Measurements from ENCODE around the gene ZNF318.

The ZNF318 gene

DNA sequence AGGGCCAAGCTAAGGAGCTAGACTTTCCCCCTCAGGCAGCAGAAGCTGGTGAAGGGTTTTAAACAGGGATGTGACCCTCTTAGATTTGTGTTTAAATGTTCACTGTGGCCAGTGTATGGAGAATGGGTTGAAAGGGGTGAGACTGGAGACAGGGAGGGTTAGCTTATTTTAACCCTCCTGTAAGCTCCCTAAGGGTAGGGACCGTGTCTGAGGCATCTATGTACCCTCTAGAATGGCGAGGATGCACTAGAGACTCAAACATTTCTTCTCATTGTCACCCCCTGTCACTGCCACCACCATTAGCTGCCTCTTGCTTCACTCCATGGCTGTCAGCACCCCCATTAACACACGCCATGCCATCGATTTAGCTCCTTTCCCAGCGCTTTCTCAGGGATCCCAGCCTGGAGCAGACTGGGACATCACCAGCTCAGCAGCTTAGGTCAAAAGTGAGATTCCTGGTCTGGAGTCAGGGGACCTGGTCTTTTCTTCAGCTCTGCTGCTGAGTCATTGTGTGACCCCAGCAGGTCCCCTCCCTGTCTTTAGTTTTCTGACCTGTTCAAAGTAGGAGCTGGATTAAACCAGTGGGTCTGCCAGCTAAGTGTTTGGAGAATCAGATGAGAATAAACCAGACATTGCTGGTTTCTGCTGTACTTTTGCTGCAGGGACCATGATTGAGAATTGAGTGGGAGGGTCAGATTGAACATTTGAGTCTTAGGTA is 72.5 kb downstream of the ZNF318 start:
- no peaks in the 10 kb centered on the region for H3K36me3 ChIP-seq
- H3K9me3 ChIP-seq, result no peaks in the 10 kb centered on the region
- TF ChIP-seq, protein P1, sequence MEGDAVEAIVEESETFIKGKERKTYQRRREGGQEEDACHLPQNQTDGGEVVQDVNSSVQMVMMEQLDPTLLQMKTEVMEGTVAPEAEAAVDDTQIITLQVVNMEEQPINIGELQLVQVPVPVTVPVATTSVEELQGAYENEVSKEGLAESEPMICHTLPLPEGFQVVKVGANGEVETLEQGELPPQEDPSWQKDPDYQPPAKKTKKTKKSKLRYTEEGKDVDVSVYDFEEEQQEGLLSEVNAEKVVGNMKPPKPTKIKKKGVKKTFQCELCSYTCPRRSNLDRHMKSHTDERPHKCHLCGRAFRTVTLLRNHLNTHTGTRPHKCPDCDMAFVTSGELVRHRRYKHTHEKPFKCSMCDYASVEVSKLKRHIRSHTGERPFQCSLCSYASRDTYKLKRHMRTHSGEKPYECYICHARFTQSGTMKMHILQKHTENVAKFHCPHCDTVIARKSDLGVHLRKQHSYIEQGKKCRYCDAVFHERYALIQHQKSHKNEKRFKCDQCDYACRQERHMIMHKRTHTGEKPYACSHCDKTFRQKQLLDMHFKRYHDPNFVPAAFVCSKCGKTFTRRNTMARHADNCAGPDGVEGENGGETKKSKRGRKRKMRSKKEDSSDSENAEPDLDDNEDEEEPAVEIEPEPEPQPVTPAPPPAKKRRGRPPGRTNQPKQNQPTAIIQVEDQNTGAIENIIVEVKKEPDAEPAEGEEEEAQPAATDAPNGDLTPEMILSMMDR (IDR thresholded peaks at IDR 0.05), result no peak
- no peak for DNase-seq
- peaks cover 0 to 43% of the 10 kb centered on the region in 2 donors for H3K27me3 ChIP-seq
- H3K4me3 ChIP-seq, result no peak overlapping the region
- no peak overlapping the region for H3K27ac ChIP-seq
- intact Hi-C loops (cut with DNase I; ENCODE audit: low total_unique reads), result no loop called here
- no peaks in the 10 kb centered on the region for H3K4me1 ChIP-seq

DNA sequence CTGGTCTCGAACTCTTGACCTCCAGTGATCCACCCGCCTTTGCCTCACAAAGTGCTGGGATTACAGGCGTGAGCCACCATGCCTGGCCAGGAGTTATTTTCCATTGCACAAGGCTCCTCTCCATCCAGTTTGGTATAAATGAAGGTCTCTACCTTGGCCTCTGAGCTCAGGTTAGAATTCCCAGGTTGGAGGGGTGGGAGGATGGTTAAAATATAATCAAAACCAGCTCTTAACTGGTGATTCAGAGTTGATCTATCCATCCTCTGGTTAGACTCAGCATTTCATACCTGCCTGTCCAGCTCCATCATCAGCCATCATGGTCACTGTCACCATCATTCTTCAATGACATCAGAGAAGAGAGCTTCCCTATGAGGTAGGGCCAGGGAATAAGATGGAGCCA is 74.0 kb downstream of the ZNF318 start:
- intact Hi-C loops (cut with DNase I; ENCODE audit: low total_unique reads), result no loop called here
- H3K27ac ChIP-seq, result no peak overlapping the region
- no peaks in the 10 kb centered on the region for H3K4me1 ChIP-seq
- peaks cover 0 to 29% of the 10 kb centered on the region in 2 donors for H3K27me3 ChIP-seq
- no peak for DNase-seq
- no peak overlapping the region for H3K4me3 ChIP-seq
- H3K9me3 ChIP-seq, result no peaks in the 10 kb centered on the region
- TF ChIP-seq, protein P1 (IDR thresholded peaks at IDR 0.05), result no peak
- no peaks in the 10 kb centered on the region for H3K36me3 ChIP-seq

DNA sequence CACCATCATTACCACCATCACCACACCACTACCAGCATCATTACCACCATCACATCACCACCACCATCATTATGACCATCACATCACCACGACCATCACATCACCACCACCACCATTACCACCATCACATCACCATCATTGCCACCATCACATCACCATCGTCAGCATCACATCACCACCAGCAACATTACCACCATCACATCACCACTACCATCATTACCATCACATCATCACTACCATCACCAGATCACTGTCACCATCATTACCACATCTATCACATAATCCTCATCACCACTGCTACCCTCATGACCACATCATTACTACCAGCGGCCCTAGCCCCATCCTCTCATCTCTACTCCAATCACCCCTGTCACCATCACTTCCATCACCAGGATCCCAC is 74.9 kb downstream of the ZNF318 start:
- TF ChIP-seq, protein P1 (IDR thresholded peaks at IDR 0.05), result no peak
- Histone ChIP-seq H3K36me3 (no peaks in the 10 kb centered on the region), H3K27me3 (peaks cover 0 to 22% of the 10 kb centered on the region in 2 donors), H3K4me1 (no peaks in the 10 kb centered on the region), H3K9me3 (no peaks in the 10 kb centered on the region), H3K27ac (no peak overlapping the region), H3K4me3 (no peak overlapping the region)
- DNase-seq, result no peak
- intact Hi-C loops (cut with DNase I; ENCODE audit: low total_unique reads), result no loop called here

DNA sequence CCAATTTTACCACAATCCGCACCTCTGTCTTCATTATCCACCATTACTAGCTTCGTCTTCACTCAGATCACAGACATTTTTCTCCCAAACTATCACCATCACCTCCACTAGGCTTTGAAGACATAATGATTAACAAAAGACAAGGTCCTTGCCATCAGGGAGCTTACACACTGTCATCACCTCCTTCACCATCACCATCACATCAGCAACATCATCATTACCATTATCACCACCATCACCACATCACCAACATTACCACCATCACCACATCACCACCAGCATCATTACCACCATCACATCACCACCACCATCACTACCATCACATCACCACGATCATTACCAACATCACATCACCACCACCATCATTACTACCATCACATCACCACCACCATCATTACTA is 75.7 kb downstream of the ZNF318 start:
- Histone ChIP-seq H3K4me1 (no peaks in the 10 kb centered on the region), H3K36me3 (no peaks in the 10 kb centered on the region), H3K4me3 (no peak overlapping the region), H3K27me3 (peaks cover 0 to 13% of the 10 kb centered on the region in 2 donors), H3K27ac (no peak overlapping the region), H3K9me3 (no peaks in the 10 kb centered on the region)
- DNase-seq, result no peak
- TF ChIP-seq, protein P1 (IDR thresholded peaks at IDR 0.05), result no peak
- intact Hi-C loops (cut with DNase I; ENCODE audit: low total_unique reads), result no loop called here

DNA sequence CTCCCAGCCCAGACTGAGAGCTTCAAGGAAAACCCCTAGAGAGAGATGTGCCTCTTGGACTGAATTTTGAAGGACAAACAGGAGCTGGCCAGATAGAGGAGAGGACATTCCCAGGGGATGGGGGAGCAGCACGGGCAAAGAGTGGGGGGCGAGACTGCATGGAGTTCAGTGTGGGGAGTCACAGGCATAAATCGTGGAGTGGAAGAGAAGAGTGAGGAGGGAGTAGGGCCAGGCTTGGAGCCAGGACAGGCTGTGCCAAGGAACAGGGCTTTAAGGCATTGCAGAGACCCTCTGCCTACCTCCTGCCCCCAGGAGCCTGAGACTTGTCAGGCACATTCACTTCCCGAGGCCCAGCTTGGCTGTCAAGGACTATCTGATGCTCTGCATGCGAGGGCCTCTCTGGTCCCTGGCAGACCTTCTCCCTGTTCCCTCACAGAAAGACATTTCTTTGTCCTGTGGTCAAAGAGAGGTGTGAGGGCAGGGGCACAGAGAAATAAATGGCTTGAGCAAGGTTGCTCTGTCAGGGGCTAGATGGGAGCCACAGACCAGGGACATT is 76.6 kb downstream of the ZNF318 start:
- H3K9me3 ChIP-seq, result no peaks in the 10 kb centered on the region
- DNase-seq, result no peak
- intact Hi-C loops (cut with DNase I; ENCODE audit: low total_unique reads), result no loop called here

More for the DNA sequence above, 76.6 kb downstream of the ZNF318 start:
- Histone ChIP-seq H3K27me3 (peaks cover 0 to 5% of the 10 kb centered on the region in 2 donors), H3K4me1 (no peaks in the 10 kb centered on the region), H3K36me3 (no peaks in the 10 kb centered on the region), H3K4me3 (no peak overlapping the region), H3K27ac (no peak overlapping the region)
- TF ChIP-seq, protein P1 (IDR thresholded peaks at IDR 0.05), result no peak

Measured in tibial artery (tissue), 4 donors.